HUDEP-2 (cell line): ENCODE data around the gene INTS2.
"Not testable (repeated sequence)": the region's sequence is repeated elsewhere in the genome, so short reads cannot be mapped to it uniquely, and the experiment has no call there.

Experiments used
- DNase-seq, 76 experiments: peaks; one replicate each; lab custom pipeline; 2025; ENCODE audit not compliant: unreplicated experiment in 76 of 76; lab: John Stamatoyannopoulos, UW

The INTS2 gene, protein sequence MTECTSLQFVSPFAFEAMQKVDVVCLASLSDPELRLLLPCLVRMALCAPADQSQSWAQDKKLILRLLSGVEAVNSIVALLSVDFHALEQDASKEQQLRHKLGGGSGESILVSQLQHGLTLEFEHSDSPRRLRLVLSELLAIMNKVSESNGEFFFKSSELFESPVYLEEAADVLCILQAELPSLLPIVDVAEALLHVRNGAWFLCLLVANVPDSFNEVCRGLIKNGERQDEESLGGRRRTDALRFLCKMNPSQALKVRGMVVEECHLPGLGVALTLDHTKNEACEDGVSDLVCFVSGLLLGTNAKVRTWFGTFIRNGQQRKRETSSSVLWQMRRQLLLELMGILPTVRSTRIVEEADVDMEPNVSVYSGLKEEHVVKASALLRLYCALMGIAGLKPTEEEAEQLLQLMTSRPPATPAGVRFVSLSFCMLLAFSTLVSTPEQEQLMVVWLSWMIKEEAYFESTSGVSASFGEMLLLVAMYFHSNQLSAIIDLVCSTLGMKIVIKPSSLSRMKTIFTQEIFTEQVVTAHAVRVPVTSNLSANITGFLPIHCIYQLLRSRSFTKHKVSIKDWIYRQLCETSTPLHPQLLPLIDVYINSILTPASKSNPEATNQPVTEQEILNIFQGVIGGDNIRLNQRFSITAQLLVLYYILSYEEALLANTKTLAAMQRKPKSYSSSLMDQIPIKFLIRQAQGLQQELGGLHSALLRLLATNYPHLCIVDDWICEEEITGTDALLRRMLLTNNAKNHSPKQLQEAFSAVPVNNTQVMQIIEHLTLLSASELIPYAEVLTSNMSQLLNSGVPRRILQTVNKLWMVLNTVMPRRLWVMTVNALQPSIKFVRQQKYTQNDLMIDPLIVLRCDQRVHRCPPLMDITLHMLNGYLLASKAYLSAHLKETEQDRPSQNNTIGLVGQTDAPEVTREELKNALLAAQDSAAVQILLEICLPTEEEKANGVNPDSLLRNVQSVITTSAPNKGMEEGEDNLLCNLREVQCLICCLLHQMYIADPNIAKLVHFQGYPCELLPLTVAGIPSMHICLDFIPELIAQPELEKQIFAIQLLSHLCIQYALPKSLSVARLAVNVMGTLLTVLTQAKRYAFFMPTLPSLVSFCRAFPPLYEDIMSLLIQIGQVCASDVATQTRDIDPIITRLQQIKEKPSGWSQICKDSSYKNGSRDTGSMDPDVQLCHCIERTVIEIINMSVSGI

DNA sequence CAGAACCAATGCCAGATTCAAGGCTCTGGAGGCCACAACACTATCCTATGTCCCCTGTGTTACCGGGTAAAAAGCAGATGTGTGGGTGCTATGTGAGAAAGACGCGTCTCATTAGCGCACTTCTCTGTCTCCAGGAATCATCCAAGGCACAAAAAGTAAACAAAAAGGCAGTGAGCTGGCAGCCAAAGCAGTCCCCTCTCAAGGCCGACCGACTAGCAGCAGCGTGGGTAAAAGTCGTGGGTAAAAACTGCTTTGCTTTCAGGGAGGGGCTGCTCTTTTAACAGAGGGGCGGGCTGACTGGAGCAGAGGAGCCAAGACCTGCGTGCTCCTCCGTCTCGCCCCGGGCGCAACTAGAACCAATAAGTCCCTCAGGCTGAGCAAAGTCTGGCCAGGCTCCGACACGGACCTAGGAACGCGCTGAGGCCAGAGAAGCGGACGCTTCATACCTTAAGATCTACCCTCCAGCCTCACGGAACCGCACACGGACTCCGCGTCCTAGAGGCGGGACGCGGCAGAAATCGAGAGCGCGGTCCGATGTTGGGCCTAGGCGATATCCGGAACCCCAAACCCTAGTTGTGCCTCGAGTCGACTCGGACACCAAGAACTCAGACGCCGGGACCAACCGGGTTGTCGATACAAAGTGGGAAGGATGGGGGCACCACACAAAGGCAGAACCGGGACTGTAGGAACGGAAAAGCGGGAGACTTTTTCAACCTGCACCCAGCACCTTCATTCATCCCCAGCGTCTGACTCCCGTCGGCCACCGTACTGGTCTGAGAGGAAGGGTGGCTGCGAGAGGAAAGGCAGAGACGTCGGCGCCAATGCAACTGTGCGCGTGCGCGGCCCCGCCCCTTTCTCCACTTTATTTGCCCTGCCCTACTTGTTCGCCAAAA is at the start of gene INTS2:
Gene INTS2 (minus strand): TSS at position 775 of the 893 bp plus-strand sequence. CDS start 1,338 bp downstream, outside the sequence.
- DNase-seq, result peak in 75 of 76 experiments; percentile 63 to 95 (median 86)

DNA sequence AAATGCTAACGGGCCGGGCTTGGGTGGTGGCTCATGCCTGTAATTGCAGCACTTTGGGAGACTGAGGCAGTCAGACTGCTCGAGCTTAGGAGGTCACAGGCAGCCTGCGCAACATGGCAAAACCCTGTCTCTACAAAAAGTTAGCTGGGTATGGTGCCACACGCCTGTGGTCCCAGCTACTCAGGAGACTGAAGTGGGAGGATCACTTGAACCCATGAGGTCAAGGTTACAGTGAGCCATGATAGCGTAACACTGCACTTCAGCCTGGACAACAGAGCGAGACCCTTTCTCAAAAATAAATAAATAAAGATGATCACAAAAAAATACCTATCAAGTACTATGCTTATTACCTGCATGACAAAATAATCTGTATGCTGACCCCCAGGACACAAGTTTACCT is 46.3 kb upstream of the INTS2 start:
- no peak for DNase-seq

DNA sequence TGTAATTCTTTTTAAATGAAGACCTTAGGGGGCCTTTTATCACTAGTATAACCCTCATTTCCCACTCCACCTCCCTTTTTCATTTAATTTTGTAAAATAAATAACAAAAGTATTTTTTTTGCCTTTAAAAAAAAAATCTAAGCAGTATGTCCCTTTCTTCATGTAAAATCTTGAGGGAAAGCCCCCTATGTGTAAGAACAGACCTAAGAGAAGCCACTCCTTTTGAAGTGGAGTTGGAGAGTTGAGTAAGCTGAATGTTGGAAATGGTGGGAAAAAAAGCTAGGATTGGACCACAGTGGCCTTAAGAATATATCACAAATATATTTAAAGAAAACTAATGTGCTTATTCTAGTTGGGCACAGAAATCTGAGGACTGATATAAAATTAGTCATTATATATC is 44.5 kb upstream of the INTS2 start:
- no peak for DNase-seq

DNA sequence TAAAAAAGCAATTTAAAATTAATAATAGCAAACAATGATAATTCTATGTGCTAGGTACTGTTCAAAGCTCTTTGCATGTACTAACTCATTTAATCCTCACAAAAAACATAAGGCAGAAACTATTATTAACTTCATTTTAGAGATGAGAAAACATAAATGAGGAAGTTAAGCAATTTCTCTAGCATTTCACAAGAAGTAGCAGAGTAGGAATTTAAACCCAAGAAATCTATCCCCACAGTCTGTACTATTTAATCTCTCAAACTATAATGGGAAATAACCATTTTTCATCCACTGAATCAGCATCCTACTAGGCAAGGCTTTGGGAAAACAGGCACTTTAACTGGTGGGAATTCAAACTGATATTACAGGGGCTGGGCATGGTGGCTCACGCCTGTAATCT is 42.2 kb upstream of the INTS2 start:
- no peak for DNase-seq

DNA sequence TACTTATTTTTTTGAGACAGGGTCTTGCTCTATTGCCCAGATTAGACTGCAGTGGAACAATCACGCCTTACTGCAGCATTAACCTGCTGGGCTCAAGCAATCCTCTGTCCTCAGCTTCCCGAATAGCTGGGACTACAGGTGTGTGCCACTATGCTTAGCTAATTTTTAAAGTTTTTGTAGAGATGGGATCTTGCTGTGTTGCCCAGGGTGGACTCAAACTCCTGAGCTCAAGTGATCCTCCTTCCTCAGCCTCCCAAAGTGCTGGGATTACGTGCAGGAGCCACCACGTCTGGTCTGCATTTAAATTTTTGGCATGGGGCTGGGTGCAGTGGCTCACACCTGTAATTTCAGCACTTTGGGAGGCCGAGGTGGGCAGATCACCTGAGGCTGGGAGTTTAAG is 41.0 kb upstream of the INTS2 start:
- no peak for DNase-seq

DNA sequence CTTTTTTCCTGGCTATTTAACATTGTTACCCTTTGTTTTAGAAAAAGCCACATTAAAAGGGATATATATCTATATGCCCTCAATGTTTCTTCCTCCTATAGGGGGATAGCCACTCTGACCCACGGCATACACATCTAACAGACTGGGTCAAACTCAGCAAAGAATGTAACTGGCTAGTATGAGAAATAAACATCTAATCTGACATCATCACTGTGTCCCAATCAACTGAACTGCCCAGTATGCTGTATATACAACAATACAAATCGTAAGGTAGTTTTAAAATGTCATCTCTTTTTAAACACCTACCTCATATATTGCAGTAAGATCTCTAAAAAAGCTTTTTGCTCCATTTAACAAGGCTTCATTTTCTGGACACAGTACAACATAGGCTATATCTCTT is 39.9 kb upstream of the INTS2 start:
- DNase-seq, result no peak

DNA sequence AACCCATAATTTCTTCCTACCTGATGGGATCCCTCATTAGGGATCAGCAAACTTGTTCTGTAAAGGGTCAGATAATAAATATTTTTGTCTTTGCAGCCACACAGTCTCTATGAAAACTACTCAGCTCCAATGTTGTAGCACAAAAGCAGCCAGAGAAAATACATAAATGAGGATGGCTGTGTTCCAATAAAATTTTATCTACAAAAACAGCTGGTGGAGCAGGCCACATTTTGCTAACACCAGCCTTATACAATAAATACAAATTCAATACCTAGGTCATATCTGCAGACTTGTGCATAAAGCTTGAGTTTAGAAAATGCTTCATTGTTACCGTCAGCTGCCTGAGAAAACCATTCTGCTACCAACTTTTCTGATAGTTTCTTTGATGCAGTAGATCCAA is 38.4 kb upstream of the INTS2 start:
- peak in 49 of 76 experiments; percentile 1 to 87 (median 65) for DNase-seq

DNA sequence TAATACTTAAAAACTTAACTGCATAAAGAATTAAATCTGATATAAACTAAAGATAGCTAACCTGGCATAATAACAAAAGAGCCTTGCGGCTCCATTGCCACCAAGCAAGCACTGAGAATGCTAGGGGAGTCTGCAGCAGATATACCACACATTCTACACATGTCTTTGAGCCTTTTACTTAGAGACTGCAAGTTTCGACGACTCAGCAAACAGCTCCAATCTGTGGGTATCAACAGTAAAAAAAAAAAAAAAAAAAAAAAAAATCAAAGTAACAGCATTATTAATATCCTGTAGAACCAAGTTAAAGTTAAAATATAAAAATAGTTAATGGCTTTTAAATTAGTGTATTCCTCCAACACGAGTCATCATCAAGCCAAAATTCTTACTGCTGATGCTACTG is 27.8 kb upstream of the INTS2 start:
- DNase-seq, result no peak

DNA sequence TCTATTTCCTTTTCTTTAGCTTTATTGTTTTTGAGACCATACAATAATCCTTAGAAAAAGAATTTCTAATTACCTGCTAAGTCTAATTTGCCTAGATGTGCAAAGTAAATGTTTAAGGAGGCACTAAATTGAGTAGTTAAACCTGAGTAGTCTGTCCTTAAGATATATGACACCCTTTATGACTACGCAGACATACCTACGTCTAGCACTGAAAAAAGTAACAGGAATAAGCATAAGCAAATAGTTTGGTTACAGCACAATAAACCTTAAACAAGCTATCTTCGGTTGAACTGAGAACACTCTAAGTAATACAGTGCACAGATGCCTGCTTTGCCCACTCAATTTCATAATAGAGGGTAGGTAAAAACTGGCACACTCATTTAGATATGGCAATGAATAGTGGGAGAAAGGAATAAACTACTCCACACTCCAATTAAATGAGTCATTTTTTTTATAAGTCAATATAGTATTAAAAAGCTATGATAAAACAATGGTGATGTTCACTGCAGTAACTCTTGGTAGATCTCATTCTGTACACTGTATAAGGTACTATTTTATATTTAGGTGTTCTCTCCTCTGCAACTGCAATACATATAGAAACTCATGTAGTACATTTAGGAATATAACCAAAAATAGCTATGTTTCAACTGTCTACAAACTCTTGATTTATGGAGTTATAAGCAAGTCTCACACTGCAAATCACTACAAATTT is 19.7 kb upstream of the INTS2 start:
- DNase-seq, result no peak

DNA sequence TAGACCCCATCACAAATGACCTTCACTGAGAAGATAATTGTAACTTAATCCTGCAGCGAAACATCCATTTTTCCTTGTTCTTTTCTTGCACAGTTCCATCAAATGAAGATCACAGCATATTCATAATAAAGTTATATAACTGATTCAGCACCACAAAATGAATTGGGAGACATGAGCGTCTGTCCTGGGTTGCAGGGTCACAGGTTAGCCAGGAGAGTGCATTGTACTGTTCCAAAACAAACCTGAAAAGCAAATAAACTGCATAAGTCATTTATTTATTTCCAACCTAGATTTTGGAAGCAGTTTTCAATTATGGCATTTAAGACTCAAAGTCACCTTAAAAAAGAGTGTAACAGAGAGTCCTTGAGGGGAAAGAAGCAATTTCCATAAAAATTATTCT is 18.6 kb upstream of the INTS2 start:
- no peak for DNase-seq

DNA sequence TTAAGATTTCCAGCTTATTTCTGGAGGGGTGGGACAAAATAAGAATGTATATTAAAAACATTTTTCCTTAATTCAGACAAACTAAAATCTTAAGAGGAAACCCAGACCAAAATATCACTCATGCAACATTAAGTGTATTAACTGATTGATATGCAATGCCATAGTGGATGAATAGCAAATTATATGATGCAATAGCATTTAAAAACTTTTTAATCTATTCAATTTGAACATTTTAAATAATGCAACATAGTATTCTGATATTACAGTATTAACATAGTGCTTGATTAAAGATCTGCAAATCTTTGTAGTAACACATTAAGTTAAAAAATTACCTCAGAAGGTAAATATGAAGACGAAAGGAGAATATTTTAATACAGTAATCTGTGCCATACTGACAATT is 15.3 kb upstream of the INTS2 start:
- no peak for DNase-seq

DNA sequence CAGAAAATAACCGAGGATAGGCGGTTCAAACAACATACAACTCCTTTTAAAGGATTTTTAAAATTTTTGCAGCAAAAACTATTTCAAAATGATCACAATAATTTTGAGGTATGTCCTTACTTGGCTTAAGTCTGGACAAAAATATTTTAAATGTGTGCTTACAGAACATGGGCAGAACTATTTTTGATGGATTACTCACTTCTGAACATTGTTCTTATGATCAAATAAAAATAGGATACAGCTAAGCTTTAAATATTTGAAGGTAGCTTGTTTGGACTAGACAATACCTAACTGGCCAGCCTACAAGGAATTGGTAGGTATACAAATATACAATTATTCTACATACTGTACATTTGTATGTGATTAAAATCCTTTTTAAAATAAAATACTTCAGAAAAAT is 14.3 kb upstream of the INTS2 start:
- DNase-seq, result no peak

DNA sequence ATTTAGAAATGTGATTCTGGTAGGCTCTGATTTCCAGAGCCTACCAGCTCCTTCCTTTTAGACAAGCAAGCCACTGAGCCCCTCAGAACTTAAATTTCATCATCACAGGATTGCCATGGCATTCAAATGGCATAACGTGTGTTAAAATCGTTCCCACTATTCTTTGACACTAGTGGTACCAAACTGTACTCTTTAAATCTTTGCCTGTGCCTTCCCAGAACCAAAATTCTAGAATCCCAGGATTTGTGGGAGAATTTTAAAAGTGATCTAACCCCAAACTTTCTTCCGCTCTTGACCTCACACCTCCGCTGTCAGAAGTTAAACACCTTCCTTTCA is 287 bp upstream of the INTS2 start:
- no peak for DNase-seq

DNA sequence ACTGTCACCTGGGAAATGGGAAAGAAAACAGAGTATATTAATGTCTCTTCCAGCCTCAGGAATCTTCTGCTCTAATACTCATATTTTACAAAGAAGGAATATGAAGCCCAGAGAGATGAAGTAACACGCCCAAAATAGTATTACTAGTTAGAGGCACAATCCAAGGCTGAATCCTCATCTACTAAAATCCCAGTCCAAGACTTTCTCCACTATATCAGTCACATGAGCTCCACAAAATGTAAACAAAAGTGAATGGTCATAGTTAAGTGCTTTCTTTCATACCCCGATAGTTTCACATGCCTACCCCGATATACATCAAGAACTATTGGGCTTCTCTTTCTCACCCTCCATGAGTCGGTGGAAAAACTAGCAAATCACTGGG is 965 bp downstream of the INTS2 start:
- DNase-seq, result peak in 1 of 76 experiments; percentile 39

DNA sequence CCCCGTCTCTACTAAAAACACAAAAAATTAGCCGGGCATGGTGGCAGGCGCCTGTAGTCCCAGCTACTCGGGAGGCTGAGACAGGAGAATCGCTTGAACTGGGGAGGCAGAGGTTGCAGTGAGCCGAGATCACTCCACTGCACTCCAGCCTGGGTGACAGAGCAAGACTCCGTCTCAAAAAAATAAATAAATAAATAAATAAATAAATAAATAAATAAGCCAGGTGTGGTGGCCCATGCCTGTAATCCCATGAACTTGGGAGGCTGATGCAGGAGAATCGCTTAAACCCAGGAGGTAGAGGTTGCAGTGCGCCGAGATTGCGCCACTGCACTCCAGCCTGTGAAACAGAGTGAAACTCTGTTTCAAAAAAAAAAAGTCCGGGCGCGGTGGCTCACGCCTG is 12.6 kb downstream of the INTS2 start:
- not testable (repeated sequence) for DNase-seq

DNA sequence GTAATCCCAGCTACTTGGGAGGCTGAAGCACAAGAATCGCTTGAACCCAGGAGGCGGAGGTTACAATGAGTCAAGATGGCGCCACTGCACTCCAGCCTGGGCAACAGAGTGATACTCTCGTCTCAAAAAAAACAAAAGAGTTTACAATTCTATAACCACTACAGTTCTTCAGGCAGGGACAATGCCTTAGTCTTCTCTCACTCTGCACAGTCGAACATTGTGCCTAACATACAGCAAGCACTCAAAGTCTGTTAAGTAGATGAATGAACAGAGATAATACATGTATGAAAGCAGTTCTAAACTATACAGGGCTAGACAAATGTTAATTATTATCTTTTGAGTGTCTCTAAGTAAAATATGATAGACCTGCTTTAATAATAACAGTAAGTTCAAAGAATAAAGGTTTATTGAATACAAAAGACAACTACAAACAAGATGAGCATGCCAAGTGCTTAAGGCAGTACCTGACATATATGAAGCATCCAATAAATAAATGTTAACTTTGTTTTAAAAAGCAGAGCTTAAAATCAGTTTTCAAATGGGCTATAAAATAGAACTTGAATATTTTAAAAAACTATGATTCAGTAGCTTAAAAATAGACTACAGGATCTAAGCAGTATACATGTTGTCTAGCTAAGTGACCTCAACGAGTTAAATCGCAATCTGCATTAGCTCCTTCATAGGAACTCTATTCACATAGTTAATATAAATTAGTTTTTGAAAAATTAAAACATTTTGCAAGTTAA is 19.3 kb downstream of the INTS2 start:
- no peak for DNase-seq

DNA sequence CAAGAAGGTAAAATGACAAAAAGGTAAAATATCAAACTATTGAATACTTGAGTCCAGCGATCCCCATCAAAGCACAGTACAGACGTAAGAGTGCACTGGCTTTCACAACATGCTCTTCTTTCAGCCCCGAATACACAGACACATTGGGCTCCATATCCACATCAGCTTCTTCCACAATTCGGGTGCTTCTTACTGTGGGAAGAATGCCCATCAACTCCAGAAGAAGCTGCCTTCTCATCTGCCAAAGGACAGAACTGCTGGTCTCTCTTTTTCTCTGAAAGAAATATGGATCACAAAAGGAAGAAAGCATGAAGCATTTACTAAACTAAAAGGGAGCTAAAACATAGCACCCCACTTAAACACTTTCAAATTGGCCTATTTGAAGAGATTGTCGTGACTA is 20.4 kb downstream of the INTS2 start:
- DNase-seq, result no peak

DNA sequence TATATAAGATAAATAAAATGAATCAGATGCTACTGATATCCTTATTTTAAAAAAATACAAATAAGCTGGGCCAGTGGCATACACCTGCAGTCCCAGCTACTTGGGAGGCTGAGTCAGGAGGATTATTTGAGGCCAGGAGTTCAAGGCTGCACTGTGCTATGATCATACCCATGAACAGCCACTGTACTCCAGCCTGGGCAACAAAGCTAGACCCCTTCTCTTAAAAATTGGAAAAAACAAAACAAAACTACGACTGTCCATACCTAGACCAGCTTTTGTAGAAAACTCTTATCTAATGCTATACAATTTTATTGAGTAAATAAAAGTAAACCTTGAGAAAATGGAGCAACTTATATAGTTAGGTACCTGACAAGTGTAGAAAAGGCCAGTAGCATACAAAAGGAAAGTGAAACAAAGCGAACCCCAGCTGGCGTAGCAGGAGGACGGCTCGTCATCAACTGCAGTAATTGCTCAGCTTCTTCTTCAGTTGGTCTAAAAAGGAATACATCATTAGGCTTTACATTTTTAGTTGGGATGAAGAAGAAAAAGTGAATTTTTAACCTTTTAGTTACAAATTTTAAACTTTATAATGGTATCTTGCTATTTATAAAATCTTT is 23.6 kb downstream of the INTS2 start:
- no peak for DNase-seq

DNA sequence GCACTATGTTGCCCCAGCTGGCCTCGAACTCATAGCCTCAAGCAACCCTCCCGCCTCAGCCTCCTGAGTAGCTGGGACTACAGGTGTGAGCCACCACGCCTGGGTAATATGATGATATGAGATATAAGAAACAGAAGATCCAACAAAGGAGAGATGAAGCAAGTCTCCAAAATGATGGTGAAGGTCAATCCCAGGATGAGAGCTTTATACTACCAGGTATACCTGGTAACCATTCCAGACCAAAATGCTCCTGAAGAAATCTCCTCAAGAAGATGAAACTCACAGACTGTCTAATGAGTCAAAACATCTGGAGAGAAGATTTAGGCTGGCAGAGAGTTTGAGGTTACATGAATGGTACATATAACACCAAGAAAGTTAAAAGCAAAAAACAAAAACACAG is 24.5 kb downstream of the INTS2 start:
- no peak for DNase-seq
